T47D (cell line): ENCODE measurements around the gene RNF31.

ENCODE experiments used
- DNase-seq, 2 experiments: peaks; one replicate each; pipeline versions ENCODE4 v3.0.0 to v3.0.0-alpha.2; 2011 to 2012; ENCODE audit warnings: low read depth in 1 of 2, low spot score in 1 of 2
- JUND ChIP-seq: IDR thresholded peaks from 2 replicates; pipeline ENCODE4 v1.6.1; 2012; ENCODE audit warnings: low read depth
- in situ Hi-C: cut with HindIII; loops from 2 replicates; pipeline ENCODE4 v1.10.0; 2016; ENCODE audit warnings: low sequenced_read_pairs, low pct_unique_long_range_greater_than_20kb

Gene RNF31

DNA sequence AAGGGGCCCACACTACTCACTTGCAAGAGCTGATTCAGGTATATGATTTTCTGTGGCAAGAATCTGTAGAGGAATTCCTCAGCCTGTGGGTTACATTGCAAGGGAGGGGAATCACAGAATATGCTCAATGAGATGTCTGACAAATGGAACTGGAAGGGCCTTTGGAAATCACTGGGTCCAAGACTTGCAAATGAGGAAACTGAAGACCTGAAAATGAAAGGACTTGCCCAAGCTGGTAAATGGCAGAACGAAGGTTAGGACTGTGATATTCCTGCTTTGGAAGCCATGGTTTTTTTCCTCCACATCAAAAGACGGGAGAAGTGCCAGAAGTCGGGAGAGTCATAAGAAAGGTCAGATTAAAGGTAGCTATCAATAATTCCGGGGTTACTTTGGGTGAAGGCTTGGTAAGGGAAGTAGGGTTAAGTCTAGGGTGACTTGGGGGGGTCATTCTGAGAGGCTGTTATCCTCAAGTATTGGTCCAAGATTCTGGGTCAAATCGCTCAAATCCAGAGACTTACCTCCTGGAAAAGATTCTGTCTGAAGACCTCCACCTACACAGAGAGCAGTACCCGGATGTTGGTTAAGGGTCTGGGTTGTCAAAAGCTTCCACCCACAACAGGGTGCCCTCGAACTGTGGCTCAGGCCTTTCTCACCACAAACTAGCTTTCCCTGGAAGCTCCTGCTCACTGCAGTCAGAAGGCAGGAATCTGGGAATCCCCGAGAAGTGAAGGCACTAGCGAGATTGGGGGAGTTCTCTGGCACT is 1.4 kb upstream of the RNF31 start:
- no peak for DNase-seq
- TF ChIP-seq JUND, result no peak
- in situ Hi-C loops, result no loop called here

DNA sequence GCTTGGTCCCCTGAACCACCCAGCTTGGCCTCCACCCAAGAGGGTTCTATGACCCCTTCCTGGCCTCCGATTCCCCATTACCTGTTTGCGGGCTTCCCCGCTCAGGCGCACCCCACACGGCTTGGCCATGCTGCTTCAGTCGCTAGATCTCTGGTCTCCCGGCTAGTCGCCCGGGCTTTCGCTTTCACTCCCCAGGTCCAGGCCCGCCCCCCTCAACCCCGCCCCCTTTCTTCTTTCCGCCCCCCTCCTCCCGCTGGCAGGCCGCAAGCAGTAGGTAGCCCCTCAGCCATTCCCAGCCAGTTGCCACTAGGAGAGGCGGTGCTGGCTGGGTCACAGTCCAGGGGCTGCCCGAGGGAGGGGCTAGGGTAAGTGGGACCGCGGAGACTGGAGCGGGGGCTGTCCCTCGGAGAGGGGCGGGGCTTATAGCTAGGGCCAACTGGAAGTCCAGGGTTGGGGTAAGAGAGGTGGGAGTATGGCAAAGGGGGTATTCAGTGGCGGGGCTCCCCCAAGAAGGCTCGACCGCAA is 783 bp upstream of the RNF31 start, which contains the start of gene PSME2:
Gene PSME2, minus strand, starts transcription at position 158 of the 525 bp plus-strand sequence. Its CDS starts 29 bp downstream, at position 129.
- no peak for TF ChIP-seq JUND
- peak; percentile 81 to 97 for DNase-seq
- in situ Hi-C loops, result no loop called here

DNA sequence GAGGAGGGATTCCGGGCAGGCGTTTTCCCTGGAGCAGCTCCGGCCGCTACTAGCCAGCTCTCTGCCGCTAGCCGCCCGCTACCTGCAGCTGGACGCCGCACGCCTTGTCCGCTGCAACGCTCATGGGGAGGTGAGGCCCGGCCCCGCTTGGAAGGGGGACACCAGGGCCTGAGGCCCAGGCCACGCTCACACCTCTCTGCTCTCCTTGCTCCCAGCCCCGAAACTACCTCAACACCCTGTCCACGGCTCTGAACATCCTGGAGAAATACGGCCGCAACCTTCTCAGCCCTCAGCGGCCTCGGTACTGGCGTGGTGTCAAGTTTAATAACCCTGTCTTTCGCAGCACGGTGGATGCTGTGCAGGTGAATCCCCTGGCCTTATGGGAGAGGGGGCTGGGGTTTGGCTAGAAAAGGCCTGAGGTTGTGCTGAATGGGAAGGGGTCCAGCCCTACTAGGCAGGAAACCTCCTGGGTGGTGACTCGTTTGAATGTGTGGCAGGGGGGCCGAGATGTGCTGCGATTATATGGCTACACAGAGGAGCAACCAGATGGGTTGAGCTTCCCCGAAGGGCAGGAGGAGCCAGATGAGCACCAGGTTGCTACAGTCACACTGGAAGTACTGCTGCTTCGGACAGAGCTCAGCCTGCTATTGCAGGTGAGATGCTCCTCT is 597 bp downstream of the RNF31 start:
- TF ChIP-seq JUND, result no peak
- in situ Hi-C loops, result no loop called here
- DNase-seq, result no peak

DNA sequence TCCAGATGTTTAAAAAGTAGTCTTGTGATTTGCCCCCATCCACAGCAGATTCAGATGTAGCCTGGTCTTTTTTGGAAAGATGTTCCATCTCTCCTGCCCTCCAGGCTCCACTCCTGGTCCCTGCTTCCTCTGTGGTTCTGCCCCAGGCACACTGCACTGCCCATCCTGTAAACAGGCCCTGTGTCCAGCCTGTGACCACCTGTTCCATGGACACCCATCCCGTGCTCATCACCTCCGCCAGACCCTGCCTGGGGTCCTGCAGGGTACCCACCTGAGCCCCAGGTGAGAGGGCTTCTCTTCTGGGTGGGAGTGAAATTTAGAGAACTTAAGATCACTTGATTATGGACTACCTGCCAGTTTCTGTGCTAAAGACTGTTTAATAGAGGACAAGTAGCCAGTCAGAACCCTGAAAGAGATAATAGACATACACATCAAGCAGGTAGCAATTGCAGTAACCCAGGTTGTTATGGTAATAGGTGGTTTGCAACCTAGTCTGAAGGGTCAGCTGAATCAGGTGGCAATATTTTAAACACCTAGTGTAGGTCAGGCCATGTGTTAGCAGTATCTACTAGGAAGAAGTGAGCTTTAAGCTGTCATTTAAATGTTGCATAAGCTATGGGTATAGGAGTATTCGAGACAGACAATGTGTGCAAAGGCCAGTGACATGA is 2.1 kb downstream of the RNF31 start:
- TF ChIP-seq JUND, result no peak
- in situ Hi-C loops, result no loop called here
- DNase-seq, result no peak

DNA sequence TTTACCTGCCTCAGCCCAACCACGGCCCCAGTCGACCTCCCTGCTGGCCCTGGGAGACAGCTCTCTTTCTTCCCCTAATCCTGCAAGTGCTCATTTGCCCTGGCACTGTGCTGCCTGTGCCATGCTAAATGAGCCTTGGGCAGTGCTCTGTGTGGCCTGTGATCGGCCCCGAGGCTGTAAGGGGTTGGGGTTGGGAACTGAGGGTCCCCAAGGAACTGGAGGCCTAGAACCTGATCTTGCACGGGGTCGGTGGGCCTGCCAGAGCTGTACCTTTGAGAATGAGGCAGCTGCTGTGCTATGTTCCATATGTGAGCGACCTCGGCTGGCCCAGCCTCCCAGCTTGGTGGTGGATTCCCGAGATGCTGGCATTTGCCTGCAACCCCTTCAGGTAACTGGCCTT is 2.8 kb downstream of the RNF31 start:
- DNase-seq, result no peak
- in situ Hi-C loops, result no loop called here
- no peak for TF ChIP-seq JUND

DNA sequence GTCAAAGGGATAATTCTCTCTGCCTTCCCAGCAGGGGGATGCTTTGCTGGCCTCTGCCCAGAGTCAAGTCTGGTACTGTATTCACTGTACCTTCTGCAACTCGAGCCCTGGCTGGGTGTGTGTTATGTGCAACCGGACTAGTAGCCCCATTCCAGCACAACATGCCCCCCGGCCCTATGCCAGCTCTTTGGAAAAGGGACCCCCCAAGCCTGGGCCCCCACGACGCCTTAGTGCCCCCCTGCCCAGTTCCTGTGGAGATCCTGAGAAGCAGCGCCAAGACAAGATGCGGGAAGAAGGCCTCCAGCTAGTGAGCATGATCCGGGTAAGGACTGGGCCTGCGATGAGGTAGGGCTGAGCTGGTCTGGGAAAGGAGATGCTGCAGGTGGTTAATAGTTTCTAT is 3.3 kb downstream of the RNF31 start:
- TF ChIP-seq JUND, result no peak
- DNase-seq, result no peak
- in situ Hi-C loops, result no loop called here

DNA sequence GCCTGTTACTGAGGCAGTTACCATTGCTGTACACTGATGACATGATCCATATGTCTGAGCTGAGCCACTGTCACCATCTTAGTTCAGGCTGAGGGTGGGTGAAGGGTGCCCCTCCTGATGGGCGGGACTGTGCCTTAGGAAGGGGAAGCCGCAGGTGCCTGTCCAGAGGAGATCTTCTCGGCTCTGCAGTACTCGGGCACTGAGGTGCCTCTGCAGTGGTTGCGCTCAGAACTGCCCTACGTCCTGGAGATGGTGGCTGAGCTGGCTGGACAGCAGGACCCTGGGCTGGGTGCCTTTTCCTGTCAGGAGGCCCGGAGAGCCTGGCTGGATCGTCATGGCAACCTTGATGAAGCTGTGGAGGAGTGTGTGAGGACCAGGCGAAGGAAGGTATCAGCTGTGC is 3.7 kb downstream of the RNF31 start:
- no peak for DNase-seq
- no peak for TF ChIP-seq JUND
- in situ Hi-C loops, result no loop called here

DNA sequence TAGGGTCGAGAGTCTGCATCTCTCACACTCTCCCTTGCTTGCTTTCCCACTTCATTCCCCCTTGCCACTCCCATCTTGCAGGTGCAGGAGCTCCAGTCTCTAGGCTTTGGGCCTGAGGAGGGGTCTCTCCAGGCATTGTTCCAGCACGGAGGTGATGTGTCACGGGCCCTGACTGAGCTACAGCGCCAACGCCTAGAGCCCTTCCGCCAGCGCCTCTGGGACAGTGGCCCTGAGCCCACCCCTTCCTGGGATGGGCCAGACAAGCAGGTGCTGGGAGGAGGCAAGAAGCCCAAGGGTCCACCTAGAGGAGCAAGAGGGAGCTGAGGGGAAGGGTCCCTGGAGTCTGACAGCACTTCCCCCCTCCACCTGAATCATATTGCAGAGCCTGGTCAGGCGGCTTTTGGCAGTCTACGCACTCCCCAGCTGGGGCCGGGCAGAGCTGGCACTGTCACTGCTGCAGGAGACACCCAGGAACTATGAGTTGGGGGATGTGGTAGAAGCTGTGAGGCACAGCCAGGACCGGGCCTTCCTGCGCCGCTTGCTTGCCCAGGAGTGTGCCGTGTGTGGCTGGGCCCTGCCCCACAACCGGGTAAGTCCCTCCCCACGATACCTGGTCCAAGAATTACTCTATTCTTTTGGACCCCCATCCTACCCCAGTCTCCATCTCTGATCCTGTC is 4.2 kb downstream of the RNF31 start:
- no peak for TF ChIP-seq JUND
- in situ Hi-C loops, result no loop called here
- no peak for DNase-seq

DNA sequence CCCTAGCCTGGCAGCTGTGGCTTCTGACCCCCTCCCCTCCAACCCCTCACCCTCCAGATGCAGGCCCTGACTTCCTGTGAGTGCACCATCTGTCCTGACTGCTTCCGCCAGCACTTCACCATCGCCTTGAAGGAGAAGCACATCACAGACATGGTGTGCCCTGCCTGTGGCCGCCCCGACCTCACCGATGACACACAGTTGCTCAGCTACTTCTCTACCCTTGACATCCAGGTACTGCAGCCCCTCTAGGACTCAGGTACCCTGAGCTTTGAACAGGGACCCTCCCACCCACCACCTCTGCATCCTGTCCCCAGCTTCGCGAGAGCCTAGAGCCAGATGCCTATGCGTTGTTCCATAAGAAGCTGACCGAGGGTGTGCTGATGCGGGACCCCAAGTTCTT is 7.8 kb downstream of the RNF31 start:
- in situ Hi-C loops, result no loop called here
- no peak for DNase-seq
- no peak for TF ChIP-seq JUND

DNA sequence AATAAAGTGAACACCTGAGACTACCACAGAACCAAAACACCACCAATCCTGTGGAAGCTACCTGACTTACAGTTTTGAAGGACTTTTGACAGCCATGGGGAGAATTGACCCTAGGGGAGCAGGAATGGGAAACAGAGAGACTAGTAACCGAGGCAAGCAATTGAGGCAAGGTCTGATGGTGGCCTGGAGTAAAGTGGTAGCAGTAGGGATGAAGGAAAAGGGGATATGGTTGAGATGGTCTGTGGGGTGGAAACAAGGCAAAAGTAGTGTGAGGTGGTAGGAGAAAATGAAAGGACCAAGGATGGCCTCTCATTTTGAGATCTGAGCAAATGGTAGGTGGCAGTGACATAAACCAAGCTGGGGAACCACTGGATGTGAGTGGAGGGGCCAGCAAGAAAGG is 9.5 kb downstream of the RNF31 start:
- no peak for DNase-seq
- TF ChIP-seq JUND, result no peak
- in situ Hi-C loops, result no loop called here

DNA sequence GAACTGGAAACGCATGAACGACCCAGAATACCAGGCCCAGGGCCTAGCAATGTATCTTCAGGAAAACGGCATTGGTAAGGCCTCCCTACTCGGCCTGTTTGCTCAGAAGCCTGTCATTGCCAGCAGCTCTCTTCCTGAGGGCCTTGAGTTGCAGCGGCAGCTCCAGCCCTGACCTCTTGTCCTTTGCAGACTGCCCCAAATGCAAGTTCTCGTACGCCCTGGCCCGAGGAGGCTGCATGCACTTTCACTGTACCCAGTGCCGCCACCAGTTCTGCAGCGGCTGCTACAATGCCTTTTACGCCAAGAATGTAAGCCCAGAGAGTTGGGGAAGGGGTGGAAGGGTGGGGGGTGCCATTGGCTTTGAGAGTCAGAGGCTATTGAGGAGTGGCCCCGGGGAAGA is 10.0 kb downstream of the RNF31 start:
- no peak for TF ChIP-seq JUND
- in situ Hi-C loops, result no loop called here
- DNase-seq, result no peak

DNA sequence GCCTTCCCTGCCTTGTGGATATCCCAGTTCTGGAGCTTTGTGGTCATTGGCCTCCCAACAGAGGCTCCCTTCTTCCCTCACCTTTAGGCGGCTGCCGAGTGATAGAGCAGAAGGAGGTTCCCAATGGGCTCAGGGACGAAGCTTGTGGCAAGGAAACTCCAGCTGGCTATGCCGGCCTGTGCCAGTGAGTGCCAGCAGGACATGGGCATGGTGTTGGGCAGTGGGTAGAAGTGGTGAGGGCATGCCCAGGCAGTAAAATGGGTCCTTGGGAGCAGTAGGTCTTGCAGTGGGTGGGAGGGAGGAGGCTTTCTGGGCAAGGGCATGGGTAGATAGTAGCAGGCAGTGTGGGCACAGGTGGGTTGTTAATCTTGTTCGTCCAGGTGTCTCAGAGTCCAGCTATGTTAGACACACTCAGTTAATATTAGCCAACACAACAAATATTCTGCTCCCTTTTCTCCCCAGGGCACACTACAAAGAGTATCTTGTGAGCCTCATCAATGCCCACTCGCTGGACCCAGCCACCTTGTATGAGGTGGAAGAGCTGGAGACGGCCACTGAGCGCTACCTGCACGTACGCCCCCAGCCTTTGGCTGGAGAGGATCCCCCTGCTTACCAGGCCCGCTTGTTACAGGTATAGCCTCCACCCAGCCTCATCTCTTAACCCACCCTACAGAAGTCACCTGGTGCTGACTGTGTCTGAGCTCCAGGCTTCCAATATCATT is 12.6 kb downstream of the RNF31 start:
- DNase-seq, result no peak
- in situ Hi-C loops, result no loop called here
- no peak for TF ChIP-seq JUND
